RWPE2 (cell line): ENCODE data around the gene CHKA.

Experiments used
- ATAC-seq: fragments of 200-7000 bp; cut with Tn5 transposase; 3 replicates; pipeline ENCODE4 v1.9.1; 2021; ENCODE audit warnings: low read depth
- DNase-seq: peaks from one replicate; pipeline ENCODE4 v3.0.0-alpha.2; 2020; ENCODE audit warnings: low spot score
- H3K27ac ChIP-seq: fragments of 450-650 bp; 2 replicates; pipeline ENCODE4 v1.5.1; 2017; ENCODE audit warnings: mild to moderate bottlenecking; ENCODE audit not compliant: poor library complexity, severe bottlenecking
- H3K27me3 ChIP-seq: fragments of 250-450 bp; sonication (Bioruptor Pico); 2 replicates; pipeline ENCODE4 v1.5.1; 2021; ENCODE audit warnings: mild to moderate bottlenecking, moderate library complexity; ENCODE audit not compliant: insufficient read depth, poor library complexity, severe bottlenecking
- H3K36me3 ChIP-seq: fragments of 250-450 bp; sonication (Bioruptor Pico); 2 replicates; pipeline ENCODE4 v1.5.1; 2020; ENCODE audit warnings: low read depth, mild to moderate bottlenecking, moderate library complexity
- H3K4me1 ChIP-seq: fragments of 250-450 bp; sonication (Bioruptor Pico); 2 replicates; pipeline ENCODE4 v1.5.1; 2021; ENCODE audit warnings: mild to moderate bottlenecking, moderate library complexity; ENCODE audit not compliant: insufficient read depth, poor library complexity, severe bottlenecking
- H3K4me3 ChIP-seq: fragments of 250-450 bp; sonication (Bioruptor Pico); 2 replicates; pipeline ENCODE4 v1.5.1; 2021; ENCODE audit warnings: mild to moderate bottlenecking, moderate library complexity; ENCODE audit not compliant: severe bottlenecking
- H3K9me3 ChIP-seq: fragments of 250-450 bp; sonication (Bioruptor Pico); 2 replicates; pipeline ENCODE4 v1.5.1; 2021; ENCODE audit warnings: mild to moderate bottlenecking, moderate library complexity; ENCODE audit not compliant: severe bottlenecking
- TF ChIP-seq, protein P1 (sequence below): fragments of 450-650 bp; IDR thresholded peaks from one replicate; pipeline ENCODE4 v1.5.1; 2017; ENCODE audit warnings: mild to moderate bottlenecking, moderate library complexity; ENCODE audit not compliant: poor library complexity, severe bottlenecking

Gene CHKA

DNA sequence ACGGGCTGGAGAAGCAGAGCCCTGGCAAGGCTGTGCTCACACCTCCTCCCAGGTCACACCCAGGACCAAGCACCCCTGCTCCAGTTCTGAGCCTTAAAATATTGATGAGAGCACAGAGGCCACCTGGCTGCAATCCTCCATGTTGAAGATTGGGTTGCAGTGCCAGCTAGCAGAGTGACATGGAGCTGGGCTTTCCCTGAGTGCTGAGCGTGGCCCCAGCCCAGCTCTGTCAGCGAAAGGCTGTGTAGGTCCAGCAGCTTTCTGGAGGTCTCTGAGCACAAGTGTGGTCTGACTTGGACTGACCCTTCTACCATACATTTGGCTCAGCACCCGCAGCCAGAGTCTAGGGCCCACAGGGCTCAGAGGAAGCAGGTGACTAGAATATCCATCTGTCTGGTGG, 4.0 kb upstream of the CHKA start:
- Histone ChIP-seq H3K36me3 (no peaks in the 10 kb centered on the region), H3K4me1 (no peaks in the 10 kb centered on the region), H3K27ac (no peak overlapping the region), H3K27me3 (no peaks in the 10 kb centered on the region), H3K9me3 (no peaks in the 10 kb centered on the region), H3K4me3 (no peak overlapping the region)
- ATAC-seq (no peak), DNase-seq (no peak)
- TF ChIP-seq, protein P1, sequence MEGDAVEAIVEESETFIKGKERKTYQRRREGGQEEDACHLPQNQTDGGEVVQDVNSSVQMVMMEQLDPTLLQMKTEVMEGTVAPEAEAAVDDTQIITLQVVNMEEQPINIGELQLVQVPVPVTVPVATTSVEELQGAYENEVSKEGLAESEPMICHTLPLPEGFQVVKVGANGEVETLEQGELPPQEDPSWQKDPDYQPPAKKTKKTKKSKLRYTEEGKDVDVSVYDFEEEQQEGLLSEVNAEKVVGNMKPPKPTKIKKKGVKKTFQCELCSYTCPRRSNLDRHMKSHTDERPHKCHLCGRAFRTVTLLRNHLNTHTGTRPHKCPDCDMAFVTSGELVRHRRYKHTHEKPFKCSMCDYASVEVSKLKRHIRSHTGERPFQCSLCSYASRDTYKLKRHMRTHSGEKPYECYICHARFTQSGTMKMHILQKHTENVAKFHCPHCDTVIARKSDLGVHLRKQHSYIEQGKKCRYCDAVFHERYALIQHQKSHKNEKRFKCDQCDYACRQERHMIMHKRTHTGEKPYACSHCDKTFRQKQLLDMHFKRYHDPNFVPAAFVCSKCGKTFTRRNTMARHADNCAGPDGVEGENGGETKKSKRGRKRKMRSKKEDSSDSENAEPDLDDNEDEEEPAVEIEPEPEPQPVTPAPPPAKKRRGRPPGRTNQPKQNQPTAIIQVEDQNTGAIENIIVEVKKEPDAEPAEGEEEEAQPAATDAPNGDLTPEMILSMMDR: no peak

DNA sequence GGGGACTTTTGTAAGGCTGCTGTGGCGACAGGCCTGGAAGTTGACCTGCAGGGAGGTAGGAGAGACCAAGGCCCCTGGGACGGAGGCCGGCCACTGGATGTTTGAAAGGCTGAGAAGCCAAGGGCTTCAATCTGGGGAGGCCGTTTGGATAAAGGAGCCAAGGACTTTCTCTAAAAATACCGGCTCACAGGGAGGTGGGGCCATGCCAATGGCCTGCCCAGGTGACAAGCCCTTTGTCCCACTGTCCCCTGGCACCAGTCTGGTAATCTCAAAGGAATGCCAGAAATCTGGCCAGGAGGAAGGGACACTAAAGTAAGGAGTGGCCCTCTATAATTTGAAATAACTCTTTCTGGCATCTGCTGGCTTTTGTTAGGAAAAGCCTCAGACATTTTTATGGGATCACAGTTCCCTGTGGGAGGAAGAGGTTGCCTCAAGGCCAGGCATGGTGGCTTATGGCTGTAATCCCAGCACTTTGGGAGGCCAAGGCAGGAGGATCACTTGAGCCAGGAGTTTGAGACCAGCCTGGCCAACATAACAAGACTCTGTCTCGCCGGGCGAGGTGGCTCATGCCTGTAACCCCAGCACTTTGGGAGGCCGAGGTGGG, 1.9 kb upstream of the CHKA start:
- no peak for ATAC-seq
- no peaks in the 10 kb centered on the region for H3K9me3 ChIP-seq
- H3K36me3 ChIP-seq: no peaks in the 10 kb centered on the region
- H3K4me3 ChIP-seq: no peak overlapping the region
- H3K27ac ChIP-seq: no peak overlapping the region
- TF ChIP-seq, protein P1: no peak
- DNase-seq: no peak
- H3K27me3 ChIP-seq: no peaks in the 10 kb centered on the region
- H3K4me1 ChIP-seq: no peaks in the 10 kb centered on the region

DNA sequence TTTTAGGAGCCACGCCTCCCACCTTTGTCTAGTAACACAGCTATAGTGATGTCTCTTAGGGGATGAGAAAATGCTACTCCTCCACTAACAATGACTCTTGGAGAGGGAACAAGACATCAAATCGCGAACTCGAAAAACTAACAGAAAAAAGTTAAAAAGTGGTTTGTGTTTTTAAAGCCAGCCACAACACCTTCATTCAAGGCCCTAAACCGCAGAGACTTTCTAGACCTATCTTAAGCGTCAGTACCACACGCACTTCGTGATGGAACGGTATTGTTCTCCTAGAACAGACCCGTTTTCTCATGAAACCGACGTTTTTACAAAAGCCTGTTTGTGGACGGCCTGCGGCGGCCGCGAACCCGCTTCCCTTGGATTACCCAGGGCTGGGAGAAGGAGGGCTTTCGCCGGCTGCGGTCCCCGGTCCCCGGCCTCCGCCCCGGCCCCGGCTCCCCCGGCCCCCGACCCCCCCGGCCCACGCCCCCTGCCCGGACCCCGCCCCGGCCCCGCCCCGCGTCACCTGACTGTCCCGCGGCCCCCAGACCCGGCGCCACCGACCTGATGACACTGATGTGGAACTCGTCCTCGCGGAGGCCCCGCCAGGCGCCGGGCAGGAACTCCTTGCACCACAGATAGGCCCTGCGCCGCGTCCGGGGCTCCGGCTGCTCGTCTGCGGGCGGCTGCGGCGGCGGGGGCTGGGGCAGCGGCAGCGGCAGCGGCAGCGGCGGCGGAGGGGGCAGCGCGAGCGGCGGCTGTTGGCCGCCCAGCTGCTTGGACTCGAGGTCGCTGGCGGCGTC, 718 bp downstream of the CHKA start:
- H3K9me3 ChIP-seq: no peaks in the 10 kb centered on the region
- no peaks in the 10 kb centered on the region for H3K36me3 ChIP-seq
- TF ChIP-seq, protein P1: no peak
- no peaks in the 10 kb centered on the region for H3K4me1 ChIP-seq
- H3K27me3 ChIP-seq: no peaks in the 10 kb centered on the region
- DNase-seq: no peak
- H3K27ac ChIP-seq: peak overlapping the region; percentile 34
- ATAC-seq: no peak
- H3K4me3 ChIP-seq: peak overlapping the region; percentile 98

DNA sequence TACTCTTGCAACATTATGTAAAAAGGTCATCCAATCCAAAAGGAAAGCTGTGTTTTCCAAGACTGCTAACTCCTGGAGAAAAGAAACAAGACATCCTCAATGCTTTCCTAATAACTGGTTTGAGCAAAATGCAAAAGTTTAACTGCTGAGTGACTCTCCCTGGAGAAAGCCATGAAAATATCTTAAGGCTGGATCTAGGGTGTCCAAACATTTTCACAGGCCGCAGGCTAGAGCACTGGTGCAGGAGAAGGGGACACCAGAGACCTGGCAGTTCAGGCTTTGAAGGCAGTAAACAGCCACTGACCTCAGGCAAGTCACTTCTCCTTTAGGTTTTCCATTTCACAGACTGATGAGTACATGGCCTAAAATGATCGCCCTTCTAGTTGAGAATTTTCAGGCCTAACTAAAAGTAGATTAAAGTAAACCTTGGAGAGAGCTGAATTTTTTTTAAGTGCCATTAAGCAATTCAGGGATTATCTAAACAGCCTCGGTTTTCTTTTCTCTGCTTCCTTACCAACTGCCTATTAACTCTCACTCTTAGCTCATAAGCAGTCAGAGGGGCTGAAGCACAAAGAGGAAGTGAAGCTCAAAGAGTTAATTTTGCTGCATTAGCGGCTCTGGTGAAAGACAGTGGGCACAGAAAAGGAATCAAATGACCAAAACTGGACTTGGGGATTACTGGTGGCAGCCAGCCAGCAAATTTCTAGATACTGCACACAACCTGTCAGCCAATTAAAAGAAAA, 2.3 kb downstream of the CHKA start:
- Histone ChIP-seq H3K27me3 (no peaks in the 10 kb centered on the region), H3K4me1 (no peaks in the 10 kb centered on the region), H3K4me3 (no peak overlapping the region), H3K27ac (no peak overlapping the region), H3K9me3 (no peaks in the 10 kb centered on the region), H3K36me3 (no peaks in the 10 kb centered on the region)
- no peak for ATAC-seq
- TF ChIP-seq, protein P1: no peak
- no peak for DNase-seq
